ENCODE results near the gene ACER3.

ACER3 gene

GRCh38 chr11:76839311-76839710, 21.4 kb upstream of the ACER3 start:
- no peak for ATAC-seq
- no peak for TF ChIP-seq ZC3H10 (CRISPR knock-in tag; IDR thresholded peaks at IDR 0.05)
- TF ChIP-seq POU6F1 (CRISPR knock-in tag; IDR thresholded peaks at IDR 0.05; ENCODE audit: borderline replicate concordance, low read depth): no peak
- TF ChIP-seq ARNTL (CRISPR knock-in tag; IDR thresholded peaks at IDR 0.05; ENCODE audit: borderline replicate concordance, low read depth): no peak
- no peak for TF ChIP-seq TOX (CRISPR knock-in tag; IDR thresholded peaks at IDR 0.05; ENCODE audit: borderline replicate concordance)
- TF ChIP-seq ZNF565 (CRISPR knock-in tag; conservative IDR thresholded peaks at IDR 0.05; ENCODE audit: low read depth): no peak
- no peak for TF ChIP-seq RARB (CRISPR knock-in tag; IDR thresholded peaks at IDR 0.05)
- no peak for TF ChIP-seq CREB5 (CRISPR knock-in tag; IDR thresholded peaks at IDR 0.05; ENCODE audit: low read depth)
- TF ChIP-seq CSRNP3 (CRISPR knock-in tag; IDR thresholded peaks at IDR 0.05): no peak
- no peak for TF ChIP-seq ESRRG (CRISPR knock-in tag; IDR thresholded peaks at IDR 0.05)
- no peak for TF ChIP-seq TCF4 (CRISPR knock-in tag; IDR thresholded peaks at IDR 0.05; ENCODE audit: borderline replicate concordance)
- TF ChIP-seq PATZ1 (CRISPR knock-in tag; IDR thresholded peaks at IDR 0.05; ENCODE audit: borderline replicate concordance): no peak
- TF ChIP-seq PPARA (CRISPR knock-in tag; IDR thresholded peaks at IDR 0.05; ENCODE audit: borderline replicate concordance): no peak
- no peak for TF ChIP-seq ZNF8 (CRISPR knock-in tag; IDR thresholded peaks at IDR 0.05)
- no peak for TF ChIP-seq OSR1 (CRISPR knock-in tag; IDR thresholded peaks at IDR 0.05)
- no peak for TF ChIP-seq GLIS3 (CRISPR knock-in tag; IDR thresholded peaks at IDR 0.05)
- no peak for TF ChIP-seq SNAI2 (CRISPR knock-in tag; IDR thresholded peaks at IDR 0.05)
- no peak for TF ChIP-seq BACH2 (CRISPR knock-in tag; IDR thresholded peaks at IDR 0.05; ENCODE audit: borderline replicate concordance)
- no peak for TF ChIP-seq TSHZ2 (CRISPR knock-in tag; IDR thresholded peaks at IDR 0.05)

GRCh38 chr11:76841923-76842452, 18.7 kb upstream of the ACER3 start:
- no peak for ATAC-seq
- TF ChIP-seq ZC3H10 (CRISPR knock-in tag; IDR thresholded peaks at IDR 0.05): no peak
- TF ChIP-seq CREB5 (CRISPR knock-in tag; IDR thresholded peaks at IDR 0.05; ENCODE audit: low read depth): no peak
- TF ChIP-seq GLIS3 (CRISPR knock-in tag; IDR thresholded peaks at IDR 0.05): no peak
- no peak for TF ChIP-seq TSHZ2 (CRISPR knock-in tag; IDR thresholded peaks at IDR 0.05)
- no peak for TF ChIP-seq RARB (CRISPR knock-in tag; IDR thresholded peaks at IDR 0.05)
- no peak for TF ChIP-seq ZNF70 (CRISPR knock-in tag; IDR thresholded peaks at IDR 0.05)
- TF ChIP-seq ZFP3 (CRISPR knock-in tag; IDR thresholded peaks at IDR 0.05): no peak
- no peak for TF ChIP-seq POU6F1 (CRISPR knock-in tag; IDR thresholded peaks at IDR 0.05; ENCODE audit: borderline replicate concordance, low read depth)
- TF ChIP-seq PPARA (CRISPR knock-in tag; IDR thresholded peaks at IDR 0.05; ENCODE audit: borderline replicate concordance): no peak

All from SK-N-SH treated with all-trans-retinoic acid at 6 μM for 48 hours (cell line).